Astrocyte of the cerebellum (primary cell): ENCODE results near the gene IRS2.
"Not testable (repeated sequence)": the region's sequence is repeated elsewhere in the genome, so short reads cannot be mapped to it uniquely, and the experiment has no call there.

ENCODE experiments used
- DNase-seq: peaks from one replicate; pipeline ENCODE4 v3.0.0-alpha.2; 2011; ENCODE audit warnings: low read depth
- H3K4me3 ChIP-seq: 2 replicates; pipeline ENCODE4 v1.5.1; 2011; ENCODE audit warnings: mild to moderate bottlenecking, low read depth, low read length, moderate library complexity
- in situ Hi-C: cut with HindIII; loops from 2 replicates; pipeline ENCODE4 v1.10.0; 2017; ENCODE audit warnings: low sequenced_read_pairs
- TF ChIP-seq, protein P1 (sequence below): IDR thresholded peaks from 2 replicates; pipeline ENCODE4 v1.5.1; 2012; ENCODE audit warnings: low read length, low read depth, moderate library complexity, mild to moderate bottlenecking; ENCODE audit errors: missing control alignments

IRS2 gene

DNA sequence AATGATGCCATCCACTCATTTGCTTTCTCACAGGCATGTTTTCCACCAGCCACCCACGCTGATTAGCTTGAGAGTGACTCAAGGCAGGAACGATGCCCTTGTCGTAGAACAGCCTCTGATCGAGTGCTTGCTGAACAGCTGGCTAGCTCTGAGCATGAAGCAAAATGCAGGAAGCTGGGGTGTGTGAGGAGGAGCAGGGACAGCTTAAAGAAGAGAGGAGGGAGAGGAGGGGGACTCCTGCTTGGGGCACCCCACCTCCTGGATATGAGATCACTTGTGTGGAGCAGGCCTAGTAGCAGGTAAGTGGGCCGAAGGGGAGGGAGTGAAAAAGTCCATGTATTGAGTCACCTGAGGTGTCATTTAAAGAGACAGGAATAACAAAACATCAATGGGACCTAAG, 48.8 kb downstream of the IRS2 start:
- H3K4me3 ChIP-seq: no peak overlapping the region
- TF ChIP-seq, protein P1, sequence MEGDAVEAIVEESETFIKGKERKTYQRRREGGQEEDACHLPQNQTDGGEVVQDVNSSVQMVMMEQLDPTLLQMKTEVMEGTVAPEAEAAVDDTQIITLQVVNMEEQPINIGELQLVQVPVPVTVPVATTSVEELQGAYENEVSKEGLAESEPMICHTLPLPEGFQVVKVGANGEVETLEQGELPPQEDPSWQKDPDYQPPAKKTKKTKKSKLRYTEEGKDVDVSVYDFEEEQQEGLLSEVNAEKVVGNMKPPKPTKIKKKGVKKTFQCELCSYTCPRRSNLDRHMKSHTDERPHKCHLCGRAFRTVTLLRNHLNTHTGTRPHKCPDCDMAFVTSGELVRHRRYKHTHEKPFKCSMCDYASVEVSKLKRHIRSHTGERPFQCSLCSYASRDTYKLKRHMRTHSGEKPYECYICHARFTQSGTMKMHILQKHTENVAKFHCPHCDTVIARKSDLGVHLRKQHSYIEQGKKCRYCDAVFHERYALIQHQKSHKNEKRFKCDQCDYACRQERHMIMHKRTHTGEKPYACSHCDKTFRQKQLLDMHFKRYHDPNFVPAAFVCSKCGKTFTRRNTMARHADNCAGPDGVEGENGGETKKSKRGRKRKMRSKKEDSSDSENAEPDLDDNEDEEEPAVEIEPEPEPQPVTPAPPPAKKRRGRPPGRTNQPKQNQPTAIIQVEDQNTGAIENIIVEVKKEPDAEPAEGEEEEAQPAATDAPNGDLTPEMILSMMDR: no peak
- no peak for DNase-seq
- in situ Hi-C loops: no loop called here

DNA sequence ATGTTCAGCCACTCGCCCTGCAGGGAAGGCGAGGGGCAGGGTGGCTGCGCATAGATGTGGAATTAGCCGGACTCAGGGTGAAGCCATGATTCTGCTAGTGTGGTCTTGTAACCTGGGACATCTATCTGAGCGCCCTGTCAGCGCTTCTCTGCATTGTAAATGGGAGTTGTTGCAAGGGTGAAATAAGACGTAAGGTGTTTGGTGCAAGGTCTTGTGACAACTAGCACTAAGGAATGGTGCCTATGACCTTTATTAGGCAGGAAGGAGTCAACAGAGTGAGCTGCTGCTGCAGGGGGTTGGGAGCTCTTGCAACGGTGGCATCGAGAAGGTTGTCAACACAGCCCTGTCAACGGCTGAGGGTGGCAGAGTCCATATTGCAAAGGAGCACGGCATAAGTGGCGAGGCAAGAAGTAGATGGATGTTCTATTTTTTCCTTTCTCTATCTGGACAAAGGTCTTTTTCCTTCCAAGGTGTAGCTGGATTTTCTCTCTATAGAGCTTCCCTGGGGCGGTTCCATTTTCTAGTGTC, 49.3 kb downstream of the IRS2 start:
- H3K4me3 ChIP-seq: no peak overlapping the region
- in situ Hi-C loops: no loop called here
- TF ChIP-seq, protein P1: no peak
- no peak for DNase-seq

DNA sequence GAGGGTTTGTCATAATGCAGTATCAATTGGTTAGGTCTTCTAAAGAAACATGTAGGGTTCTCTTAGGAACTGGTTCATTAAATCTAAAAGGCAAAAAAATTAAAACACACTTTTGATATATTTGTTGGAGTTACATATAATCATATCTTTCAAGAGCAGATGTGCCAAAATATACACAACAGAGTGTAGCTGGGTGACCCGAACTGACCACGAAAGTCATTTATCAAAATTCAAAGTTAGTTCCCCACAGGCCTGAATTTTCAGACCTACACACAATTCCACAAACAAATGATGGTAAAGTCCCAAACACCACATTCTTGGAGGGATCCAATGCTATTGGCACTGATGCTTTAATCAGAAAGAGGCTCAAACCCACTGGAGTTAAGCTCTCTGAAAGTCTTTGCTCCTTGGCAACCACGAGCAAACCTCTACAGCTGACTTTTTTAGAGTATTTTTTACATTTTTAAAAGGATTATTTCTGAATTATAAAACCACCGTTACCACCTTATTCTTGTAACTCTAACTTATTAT, 50.9 kb downstream of the IRS2 start:
- H3K4me3 ChIP-seq: no peak overlapping the region
- DNase-seq: peak; percentile 41
- in situ Hi-C loops: no loop called here
- TF ChIP-seq, protein P1: no peak

DNA sequence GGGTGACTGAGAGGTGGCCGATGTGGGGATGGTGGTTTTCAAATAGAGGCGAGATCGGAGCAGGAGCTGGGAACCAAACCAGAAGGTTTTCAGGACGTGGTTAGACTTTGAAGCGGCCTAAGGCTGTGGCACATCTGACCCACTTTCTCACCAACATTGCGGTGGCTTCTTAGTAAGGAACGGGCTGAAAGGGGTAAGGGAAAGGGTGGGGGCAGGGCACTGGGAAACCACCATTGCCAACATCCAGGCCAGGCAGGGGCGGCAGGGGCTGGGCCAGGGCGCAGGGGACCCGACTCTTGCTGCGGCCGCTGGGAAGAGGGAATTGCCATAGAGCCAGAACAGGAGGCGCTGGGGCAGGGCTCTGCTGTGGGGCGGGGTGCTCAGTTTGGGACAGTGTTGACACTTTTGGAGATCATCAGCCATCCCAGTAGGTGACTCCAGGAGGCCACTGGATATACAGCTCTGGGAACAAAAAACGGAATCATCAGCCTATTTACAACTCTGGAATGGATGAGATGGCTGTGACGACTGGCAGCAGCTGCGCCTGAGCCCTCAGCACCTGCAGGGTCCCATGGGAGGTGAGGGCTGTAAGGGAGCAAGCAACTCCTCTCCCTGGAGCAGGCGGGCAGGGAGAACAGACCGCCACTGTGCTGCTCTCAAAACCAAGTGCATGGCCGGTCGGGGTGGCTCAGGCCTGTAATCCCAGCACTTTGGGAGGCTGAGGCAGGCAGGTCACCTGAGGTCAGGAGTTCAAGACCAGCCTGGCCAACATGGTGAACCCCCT, 52.2 kb downstream of the IRS2 start:
- TF ChIP-seq, protein P1: no peak
- in situ Hi-C loops: no loop called here
- no peak overlapping the region for H3K4me3 ChIP-seq
- DNase-seq: no peak

DNA sequence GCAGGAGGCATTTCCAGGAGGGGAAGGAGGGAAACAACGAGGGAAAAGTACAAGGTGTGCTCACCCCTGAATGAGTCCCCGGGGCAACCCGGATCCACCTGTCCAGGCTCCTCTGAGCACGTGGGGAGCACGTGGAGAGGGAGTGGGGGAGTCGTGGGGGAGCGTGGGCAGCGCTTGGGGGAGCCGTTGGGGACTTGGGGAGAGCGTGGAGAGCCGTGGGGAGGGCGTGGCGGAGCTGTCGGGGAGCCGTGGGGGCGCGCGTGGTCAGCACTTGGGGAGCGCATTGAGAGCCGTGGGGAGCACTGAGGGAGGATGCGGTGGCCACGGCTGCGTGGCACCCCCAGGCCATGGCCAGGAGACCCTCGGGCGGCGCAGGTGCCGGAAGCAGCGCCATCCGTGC, 52.8 kb downstream of the IRS2 start:
- TF ChIP-seq, protein P1: no peak
- no peak overlapping the region for H3K4me3 ChIP-seq
- DNase-seq: no peak
- in situ Hi-C loops: no loop called here

DNA sequence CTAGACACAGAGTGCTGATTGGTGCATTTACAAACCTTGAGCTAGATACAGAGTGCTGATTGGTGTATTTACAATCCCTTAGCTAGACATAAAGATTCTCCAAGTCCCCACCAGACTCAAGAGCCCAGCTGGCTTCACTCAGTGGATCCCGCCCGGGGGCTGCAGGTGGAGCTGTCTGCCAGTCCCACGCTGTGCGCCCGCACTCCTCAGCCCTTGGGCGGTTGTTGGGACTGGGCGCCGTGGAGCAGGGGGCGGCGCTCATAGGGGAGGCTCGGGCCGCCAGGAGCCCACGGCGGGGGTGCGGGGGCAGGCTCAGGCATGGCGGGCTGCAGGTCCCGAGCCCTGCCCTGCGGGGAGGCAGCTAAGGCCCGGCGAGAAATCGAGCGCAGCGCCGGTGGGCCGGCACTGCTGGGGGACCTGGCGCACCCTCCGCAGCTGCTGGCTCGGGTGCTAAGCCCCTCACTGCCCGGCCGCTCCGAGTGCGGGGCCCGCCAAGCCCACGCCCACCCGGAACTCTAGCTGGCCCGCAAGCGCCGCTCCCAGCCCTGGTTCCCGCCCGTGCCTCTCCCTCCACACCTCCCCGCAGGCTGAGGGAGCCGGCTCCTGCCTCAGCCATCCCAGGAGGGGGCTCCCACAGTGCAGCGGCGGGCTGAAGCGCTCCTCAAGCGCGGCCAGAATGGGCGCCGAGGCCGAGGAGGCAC, 53.8 kb downstream of the IRS2 start:
- DNase-seq, H3K4me3 ChIP-seq, in situ Hi-C loops: not testable (repeated sequence)
